Colon (tissue), 2 donors: ENCODE data around the gene NCKAP1.

Source experiments
- FAIRE-seq: peaks from 2 replicates; lab custom pipeline; 2012; peaks lifted over from hg19 to GRCh38; lab: Jason Lieb, UNC
- donor health status: control.
- donor health status: control.

NCKAP1 gene

DNA sequence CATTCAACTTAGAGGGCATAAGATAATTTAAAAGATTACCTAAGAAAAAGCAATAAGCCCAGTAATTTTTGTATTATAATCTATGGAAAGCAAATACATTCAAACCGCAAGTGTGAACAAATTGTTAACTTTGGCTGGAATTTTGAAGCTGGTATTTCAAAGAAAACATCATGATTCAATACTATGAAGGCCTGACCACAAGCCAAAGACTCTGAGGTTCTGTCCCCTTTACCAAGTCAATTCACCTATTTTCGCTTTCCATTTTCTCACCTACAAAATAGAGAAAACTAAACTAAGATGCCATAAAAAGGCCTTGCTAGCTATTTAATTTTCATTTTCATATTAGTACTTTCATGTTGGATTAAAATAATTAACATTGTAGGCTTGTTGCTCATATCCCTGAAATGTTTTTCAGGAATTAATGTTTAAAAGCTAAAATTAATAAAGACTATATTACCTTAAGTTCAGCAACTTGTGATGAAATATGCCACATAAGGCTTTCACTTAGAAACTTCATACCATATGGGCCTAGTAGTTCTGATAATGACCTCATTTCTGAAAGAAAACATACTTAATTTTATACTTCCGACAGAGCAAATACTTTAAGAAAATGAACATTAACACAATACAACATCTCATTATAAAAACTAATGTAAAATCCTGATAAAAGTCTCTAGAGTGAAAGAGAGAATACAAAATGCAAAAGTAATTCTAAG, 86.2 kb downstream of the NCKAP1 start:
- no peak for FAIRE-seq

GRCh38 chr2:182950546-182950945, 87.7 kb downstream of the NCKAP1 start:
- no peak for FAIRE-seq

- no peak for FAIRE-seq
Measured at GRCh38 chr2:182949572-182950189, 88.6 kb downstream of the NCKAP1 start.

DNA sequence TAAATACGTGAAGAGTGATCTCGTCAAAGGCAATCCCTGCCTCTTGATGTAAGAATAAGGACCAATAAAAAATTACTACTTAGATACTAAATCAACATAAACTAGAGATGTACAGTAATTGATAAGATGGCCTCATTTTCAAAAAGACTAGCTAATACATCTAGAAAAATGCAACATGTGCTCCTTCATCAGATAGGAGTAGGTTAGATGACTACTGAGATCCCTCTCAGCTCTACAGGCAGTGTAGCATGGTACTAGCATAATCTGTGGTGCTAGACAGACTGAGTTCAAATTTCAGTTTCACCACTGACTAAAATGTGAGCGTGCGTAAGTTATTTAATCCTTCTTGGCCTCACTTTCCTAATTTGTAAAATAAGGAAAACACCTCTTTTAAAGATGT, 89.2 kb downstream of the NCKAP1 start:
- FAIRE-seq, result no peak

DNA sequence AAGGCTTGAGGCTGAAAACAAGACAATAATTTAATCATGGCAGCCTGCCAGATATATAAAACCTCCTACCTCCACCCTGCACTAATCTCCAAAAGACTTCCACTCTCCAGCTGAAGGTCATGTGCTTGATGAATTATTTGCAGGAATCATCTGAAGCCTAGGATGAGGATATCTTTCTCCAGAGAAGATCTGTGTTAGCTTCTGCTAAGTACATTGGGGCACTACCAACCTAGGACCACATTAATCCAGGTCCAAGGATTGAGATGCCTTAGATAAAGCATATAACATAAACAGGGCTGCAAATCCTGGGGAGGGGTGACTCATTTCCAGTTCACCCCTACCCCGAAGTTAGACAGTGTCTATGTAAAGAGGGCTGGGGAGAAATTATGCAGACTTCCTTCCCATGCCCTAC, 91.3 kb downstream of the NCKAP1 start:
- no peak for FAIRE-seq

- FAIRE-seq, result no peak
Measured at GRCh38 chr2:182943339-182943738, 94.9 kb downstream of the NCKAP1 start.

GRCh38 chr2:182942756-182943155, 95.5 kb downstream of the NCKAP1 start:
- no peak for FAIRE-seq

- no peak for FAIRE-seq
Measured at GRCh38 chr2:182941919-182942318, 96.3 kb downstream of the NCKAP1 start.

GRCh38 chr2:182941121-182941722, 97.0 kb downstream of the NCKAP1 start:
- peak; percentile 66 for FAIRE-seq

DNA sequence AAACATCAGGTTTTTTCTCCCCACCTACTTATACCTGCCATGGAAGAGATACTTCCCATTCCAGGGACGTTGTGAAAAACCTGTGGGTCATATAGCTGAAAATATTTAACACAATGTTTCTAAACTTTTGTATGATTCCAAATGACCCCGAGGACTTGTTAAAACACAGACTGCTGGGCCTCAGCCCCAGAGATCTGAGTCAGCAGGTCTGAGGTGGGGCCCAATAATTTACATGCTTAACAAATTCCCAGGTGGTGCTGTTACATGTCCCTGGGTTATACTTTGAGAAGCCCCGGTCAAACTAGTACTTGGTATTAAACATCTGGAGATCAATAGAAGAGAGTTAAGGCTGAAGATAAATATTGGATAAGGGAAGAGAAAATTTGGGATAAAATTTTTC, 100.4 kb downstream of the NCKAP1 start:
- no peak for FAIRE-seq

DNA sequence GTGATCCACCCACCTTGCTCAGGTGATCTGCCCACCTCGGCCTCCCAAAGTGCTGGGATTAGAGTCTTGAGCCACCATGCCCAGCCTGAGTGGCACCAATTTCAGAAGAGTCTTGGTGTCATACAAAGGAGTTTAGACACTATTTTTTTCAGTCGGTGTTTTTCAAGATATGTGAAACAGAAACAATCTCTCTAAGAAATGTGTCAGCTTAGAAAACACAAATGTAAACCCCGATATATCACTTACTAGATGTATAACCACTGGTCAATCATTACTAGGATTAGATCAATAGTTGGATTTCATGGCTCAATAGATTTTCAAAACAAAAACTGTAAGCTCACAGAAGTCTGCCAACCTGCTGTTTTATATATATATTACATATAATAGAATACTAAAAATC, 104.6 kb downstream of the NCKAP1 start:
- no peak for FAIRE-seq

DNA sequence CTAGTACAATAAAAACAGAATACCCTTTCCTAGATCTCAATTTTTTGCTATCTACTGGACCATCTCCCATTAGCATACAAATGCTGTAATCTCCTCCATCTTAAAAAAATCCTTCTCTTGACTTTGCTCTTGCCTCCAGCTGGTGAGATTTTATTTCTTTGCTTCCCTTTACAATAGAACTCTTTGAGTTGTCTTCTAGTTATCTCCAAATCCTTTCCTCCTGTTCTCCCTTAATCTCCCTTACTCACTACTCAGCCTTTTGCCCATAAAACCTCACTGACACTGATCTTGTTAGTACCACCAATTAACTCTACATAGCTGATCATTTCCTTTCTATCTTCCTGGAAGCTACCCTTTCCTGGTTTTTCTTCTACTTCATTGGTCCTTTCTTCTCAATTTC, 108.3 kb downstream of the NCKAP1 start:
- FAIRE-seq, result no peak

GRCh38 chr2:182924306-182924705, 114.0 kb downstream of the NCKAP1 start:
- no peak for FAIRE-seq

GRCh38 chr2:182921234-182921633, 117.0 kb downstream of the NCKAP1 start:
- FAIRE-seq, result no peak

DNA sequence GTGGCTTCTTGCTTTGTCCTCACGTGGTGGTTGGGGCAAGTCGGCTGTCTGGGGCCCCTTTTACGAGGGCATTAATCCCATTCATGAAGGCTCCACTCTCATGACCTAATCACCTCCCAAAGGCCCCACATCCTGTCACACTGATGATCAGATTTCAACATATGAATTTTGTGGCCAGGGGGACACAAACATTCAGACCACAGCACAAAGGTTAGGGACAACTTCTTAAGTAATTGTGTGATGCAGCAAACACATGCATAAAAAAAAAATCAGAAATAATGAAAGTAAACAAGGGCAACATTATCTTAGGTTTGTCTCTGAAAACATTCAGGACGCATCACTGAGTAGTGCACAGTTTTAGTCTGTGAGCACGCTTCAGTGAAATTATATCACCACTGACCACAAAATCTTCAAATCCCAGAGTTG, 117.6 kb downstream of the NCKAP1 start:
- FAIRE-seq, result no peak

GRCh38 chr2:182920089-182920488, 118.2 kb downstream of the NCKAP1 start:
- no peak for FAIRE-seq

GRCh38 chr2:182918961-182919652, 119.2 kb downstream of the NCKAP1 start:
- no peak for FAIRE-seq

- FAIRE-seq, result no peak
Measured at GRCh38 chr2:182917924-182918323, 120.3 kb downstream of the NCKAP1 start.

DNA sequence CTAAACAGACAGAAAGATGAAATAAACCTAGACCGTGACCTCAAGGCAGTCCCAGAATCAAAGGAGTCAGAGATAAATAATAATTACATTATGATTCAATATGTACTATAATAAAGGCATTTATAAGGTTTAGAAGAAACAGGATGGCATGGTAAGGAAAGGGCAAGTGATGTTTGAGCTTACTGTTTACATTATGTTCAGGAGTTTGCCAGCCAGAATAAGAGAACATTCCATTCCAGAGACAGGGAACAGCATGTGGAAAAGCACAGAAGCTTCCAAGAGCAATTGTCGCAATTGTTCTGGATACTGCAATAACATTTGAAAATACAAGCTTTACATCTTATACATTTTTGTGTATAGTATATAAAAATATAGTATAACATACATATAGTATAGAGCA, 121.8 kb downstream of the NCKAP1 start:
- FAIRE-seq, result no peak

- FAIRE-seq, result no peak
Measured at GRCh38 chr2:182915369-182916326, 122.6 kb downstream of the NCKAP1 start.

- FAIRE-seq, result no peak
Measured at GRCh38 chr2:182914852-182915251, 123.4 kb downstream of the NCKAP1 start.

- FAIRE-seq, result no peak
Measured at GRCh38 chr2:182913064-182913463, 125.2 kb downstream of the NCKAP1 start.
